ENCODE data around the gene SLC6A19.

SLC6A19 gene

GRCh38 chr5:1219098-1219767, 17.8 kb downstream of the SLC6A19 start:
- POLR2A ChIA-PET, result interaction anchor here (0.7 kb wide), 1 partner anchor 9 kb away, joined by 3 read pairs; no protein-coding TSS in a partner anchor
- TF ChIP-seq, protein P1, sequence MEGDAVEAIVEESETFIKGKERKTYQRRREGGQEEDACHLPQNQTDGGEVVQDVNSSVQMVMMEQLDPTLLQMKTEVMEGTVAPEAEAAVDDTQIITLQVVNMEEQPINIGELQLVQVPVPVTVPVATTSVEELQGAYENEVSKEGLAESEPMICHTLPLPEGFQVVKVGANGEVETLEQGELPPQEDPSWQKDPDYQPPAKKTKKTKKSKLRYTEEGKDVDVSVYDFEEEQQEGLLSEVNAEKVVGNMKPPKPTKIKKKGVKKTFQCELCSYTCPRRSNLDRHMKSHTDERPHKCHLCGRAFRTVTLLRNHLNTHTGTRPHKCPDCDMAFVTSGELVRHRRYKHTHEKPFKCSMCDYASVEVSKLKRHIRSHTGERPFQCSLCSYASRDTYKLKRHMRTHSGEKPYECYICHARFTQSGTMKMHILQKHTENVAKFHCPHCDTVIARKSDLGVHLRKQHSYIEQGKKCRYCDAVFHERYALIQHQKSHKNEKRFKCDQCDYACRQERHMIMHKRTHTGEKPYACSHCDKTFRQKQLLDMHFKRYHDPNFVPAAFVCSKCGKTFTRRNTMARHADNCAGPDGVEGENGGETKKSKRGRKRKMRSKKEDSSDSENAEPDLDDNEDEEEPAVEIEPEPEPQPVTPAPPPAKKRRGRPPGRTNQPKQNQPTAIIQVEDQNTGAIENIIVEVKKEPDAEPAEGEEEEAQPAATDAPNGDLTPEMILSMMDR (IDR thresholded peaks at IDR 0.05; ENCODE audit: insufficient read depth, low read length, missing control alignments), result no peak
- H3K4me3 ChIP-seq (ENCODE audit: low read depth, low read length), result no peak overlapping the region
- DNase-seq (ENCODE audit: low read depth, low spot score), result no peak
- CTCF ChIA-PET, result no interaction called here

- no peak overlapping the region for H3K4me3 ChIP-seq (ENCODE audit: low read depth, low read length)
- ChIA-PET CTCF (no interaction called here), POLR2A (no interaction called here)
- TF ChIP-seq, protein P1 (IDR thresholded peaks at IDR 0.05; ENCODE audit: insufficient read depth, low read length, missing control alignments), result no peak
- DNase-seq (ENCODE audit: low read depth, low spot score), result no peak
These were observed 18.3 kb downstream of the SLC6A19 start for GRCh38 chr5:1219768-1220100.

DNA sequence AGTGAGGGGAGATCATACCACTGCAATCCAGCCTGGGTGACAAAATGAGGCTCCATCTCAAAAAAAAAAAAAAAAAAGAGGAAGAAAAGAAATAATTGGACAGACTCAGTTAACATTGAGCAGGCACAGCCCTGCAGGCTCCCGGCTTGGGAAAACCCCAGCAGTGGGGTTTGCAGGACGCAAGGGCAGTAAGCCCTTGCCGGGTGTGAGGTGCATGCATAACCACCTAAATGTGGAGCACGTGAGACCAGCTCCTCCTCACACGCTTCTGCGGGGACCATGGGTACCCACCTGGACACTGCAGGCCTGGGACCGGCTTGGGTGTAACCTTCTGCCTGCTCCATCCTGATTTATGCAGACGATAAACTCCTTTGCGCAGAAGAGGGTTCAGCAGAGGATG, 19.0 kb downstream of the SLC6A19 start:
- H3K4me3 ChIP-seq (ENCODE audit: low read depth, low read length), result no peak overlapping the region
- CTCF ChIA-PET, result no interaction called here
- DNase-seq (ENCODE audit: low read depth, low spot score), result no peak
- TF ChIP-seq, protein P1 (IDR thresholded peaks at IDR 0.05; ENCODE audit: insufficient read depth, low read length, missing control alignments), result no peak
- POLR2A ChIA-PET, result no interaction called here

- no peak overlapping the region for H3K4me3 ChIP-seq (ENCODE audit: low read depth, low read length)
- POLR2A ChIA-PET, result no interaction called here
- DNase-seq (ENCODE audit: low read depth, low spot score), result no peak
- TF ChIP-seq, protein P1 (IDR thresholded peaks at IDR 0.05; ENCODE audit: insufficient read depth, low read length, missing control alignments), result no peak
- CTCF ChIA-PET, result no interaction called here
These were observed 19.4 kb downstream of the SLC6A19 start for GRCh38 chr5:1220831-1221230.

- ChIA-PET POLR2A (no interaction called here), CTCF (no interaction called here)
These were observed 20.3 kb downstream of the SLC6A19 start for GRCh38 chr5:1221721-1222120.

DNA sequence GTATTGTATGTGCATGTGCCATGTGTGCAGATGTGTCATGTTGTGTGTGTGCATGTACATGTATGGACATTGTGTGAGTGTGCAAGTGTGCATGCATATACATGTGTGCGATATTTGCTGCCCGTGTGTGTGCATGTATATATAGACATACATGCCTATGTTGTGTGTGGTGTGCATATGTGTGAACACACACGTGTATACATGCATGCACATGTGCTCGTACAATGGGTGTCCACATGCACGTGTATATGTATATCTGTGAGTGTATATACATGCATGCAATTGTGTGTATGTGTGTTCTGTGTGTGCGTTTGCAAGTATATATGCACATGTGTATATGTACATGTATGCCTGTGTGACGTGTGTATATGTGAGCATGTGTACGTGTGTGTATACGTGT, 20.8 kb downstream of the SLC6A19 start:
- POLR2A ChIA-PET, result no interaction called here
- no peak for DNase-seq (ENCODE audit: low read depth, low spot score)
- H3K4me3 ChIP-seq (ENCODE audit: low read depth, low read length), result no peak overlapping the region
- TF ChIP-seq, protein P1 (IDR thresholded peaks at IDR 0.05; ENCODE audit: insufficient read depth, low read length, missing control alignments), result no peak
- CTCF ChIA-PET, result no interaction called here

More at GRCh38 chr5:1221721-1222120, 20.3 kb downstream of the SLC6A19 start:
- TF ChIP-seq, protein P1 (IDR thresholded peaks at IDR 0.05; ENCODE audit: insufficient read depth, low read length, missing control alignments), result no peak
- no peak for DNase-seq (ENCODE audit: low read depth, low spot score)
- no peak overlapping the region for H3K4me3 ChIP-seq (ENCODE audit: low read depth, low read length)
